Measurements from ENCODE around the gene PLA2G15.

Gene PLA2G15, protein sequence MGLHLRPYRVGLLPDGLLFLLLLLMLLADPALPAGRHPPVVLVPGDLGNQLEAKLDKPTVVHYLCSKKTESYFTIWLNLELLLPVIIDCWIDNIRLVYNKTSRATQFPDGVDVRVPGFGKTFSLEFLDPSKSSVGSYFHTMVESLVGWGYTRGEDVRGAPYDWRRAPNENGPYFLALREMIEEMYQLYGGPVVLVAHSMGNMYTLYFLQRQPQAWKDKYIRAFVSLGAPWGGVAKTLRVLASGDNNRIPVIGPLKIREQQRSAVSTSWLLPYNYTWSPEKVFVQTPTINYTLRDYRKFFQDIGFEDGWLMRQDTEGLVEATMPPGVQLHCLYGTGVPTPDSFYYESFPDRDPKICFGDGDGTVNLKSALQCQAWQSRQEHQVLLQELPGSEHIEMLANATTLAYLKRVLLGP

DNA sequence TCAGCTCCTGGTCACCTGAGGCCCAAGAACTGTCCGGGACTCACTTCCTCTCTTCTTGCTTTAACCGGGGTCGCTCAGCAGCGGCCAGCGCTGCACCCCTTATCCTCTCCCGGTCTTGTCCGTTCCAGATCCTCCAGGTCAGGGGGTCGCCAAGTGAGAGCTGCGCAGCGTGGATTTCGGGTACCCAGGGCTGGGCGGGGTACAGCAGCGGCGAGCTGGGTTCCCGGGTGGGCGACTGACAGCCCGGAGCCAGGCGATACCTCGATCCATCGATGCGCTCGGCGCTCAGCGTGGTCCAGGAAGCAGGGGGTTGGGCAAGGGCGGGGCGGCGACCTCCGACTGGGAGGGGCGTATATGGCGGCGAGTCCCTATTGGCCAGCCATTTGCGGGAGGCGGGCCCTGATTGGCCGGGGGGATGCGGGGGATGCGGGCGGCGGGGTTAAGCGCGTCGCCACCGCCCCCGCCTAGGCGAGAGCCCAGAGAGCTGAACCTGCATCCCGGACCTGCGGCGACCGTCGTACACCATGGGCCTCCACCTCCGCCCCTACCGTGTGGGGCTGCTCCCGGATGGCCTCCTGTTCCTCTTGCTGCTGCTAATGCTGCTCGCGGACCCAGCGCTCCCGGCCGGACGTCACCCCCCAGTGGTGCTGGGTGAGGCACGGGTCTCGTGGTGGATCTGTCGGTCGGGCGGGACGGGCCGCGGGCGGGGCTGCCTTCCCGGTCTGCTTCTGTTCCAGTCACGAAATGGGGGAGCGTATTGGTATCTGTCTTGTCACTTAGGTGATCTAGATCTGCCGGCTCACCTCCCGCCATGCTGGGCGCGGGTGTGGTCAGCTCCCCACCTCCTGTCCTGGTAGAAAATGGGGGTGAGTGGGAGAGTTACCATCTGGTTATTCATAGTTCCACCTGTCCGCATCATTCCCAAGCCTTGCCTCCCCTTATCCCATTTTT is at the start of gene PLA2G15:
Gene PLA2G15, plus strand, starts transcription at position 471 of the 951 bp plus-strand sequence. Its CDS starts 54 bp downstream, at position 525.
- no peaks in the 10 kb centered on the region for H3K36me3 Mint-ChIP-seq
- no peaks in the 10 kb centered on the region for H3K9me3 Mint-ChIP-seq (ENCODE audit: low read depth)
- peak within 1 kb of the TSS; percentile 98 for H3K4me3 Mint-ChIP-seq
- no peaks in the 10 kb centered on the region for H3K27me3 Mint-ChIP-seq
- peak within 1 kb of the TSS; percentile 88 for H3K27ac Mint-ChIP-seq
- H3K4me1 Mint-ChIP-seq (ENCODE audit: low read depth), result peaks cover 19% of the 10 kb centered on the region

DNA sequence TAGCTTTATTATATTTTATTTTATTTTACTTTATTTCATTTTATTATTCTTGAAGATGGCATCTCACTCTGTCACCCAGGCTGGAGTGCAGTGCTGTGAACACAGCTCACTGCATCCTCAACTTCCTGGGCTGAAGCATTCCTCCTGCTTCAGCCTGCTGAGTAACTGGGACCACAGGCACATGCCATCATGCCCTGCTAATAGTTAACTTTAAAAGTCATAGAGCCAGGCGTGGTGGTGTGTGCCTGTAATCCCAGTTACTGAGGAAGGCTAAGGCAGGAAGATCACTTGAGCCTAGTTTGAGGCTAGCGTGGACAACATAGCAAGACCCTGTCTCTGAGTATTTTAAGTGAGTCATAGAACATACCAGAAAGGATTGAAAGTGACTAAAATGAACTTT is 47.9 kb upstream of the PLA2G15 start:
- Mint-ChIP-seq H3K27ac (peak overlapping the region; percentile 50), H3K4me3 (no peak overlapping the region), H3K9me3 (ENCODE audit: low read depth) (no peaks in the 10 kb centered on the region), H3K27me3 (no peaks in the 10 kb centered on the region), H3K36me3 (peaks cover 4% of the 10 kb centered on the region), H3K4me1 (ENCODE audit: low read depth) (peaks cover 27% of the 10 kb centered on the region)

DNA sequence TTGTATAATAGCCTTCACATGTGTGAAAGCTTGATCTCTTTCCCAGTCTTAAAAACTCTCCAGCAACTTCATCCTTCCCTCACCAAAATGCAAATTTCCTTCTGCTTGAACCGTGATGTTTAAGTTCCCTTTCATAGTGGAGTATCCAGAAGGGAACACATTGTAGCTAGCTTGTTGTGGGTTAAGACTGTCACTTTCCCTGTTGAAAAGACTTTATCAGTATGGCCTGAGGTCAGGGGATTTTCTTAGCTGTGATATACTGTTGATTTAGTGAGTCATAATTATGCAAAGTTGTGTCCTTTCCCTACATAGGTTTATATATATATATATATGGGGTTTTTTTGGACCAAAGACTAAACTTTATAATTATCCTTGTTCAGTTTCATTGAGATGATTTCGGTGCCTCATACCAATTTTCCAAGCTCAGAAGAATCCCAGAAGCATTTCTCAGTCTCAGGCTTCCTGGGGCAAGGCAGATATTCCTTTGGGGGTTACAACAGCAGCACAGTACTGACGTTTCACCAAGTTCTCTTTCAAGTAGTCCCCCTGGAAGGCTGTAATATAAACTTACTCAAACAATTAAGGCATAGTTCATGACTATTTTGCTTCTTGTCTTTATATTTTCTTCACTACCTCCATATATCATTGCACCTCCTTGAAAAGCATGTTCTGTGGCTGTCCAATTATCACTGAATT is 44.9 kb upstream of the PLA2G15 start:
- peaks cover 25% of the 10 kb centered on the region for H3K4me1 Mint-ChIP-seq (ENCODE audit: low read depth)
- peak overlapping the region; percentile 86 for H3K27ac Mint-ChIP-seq
- no peaks in the 10 kb centered on the region for H3K9me3 Mint-ChIP-seq (ENCODE audit: low read depth)
- H3K36me3 Mint-ChIP-seq, result peaks cover 2% of the 10 kb centered on the region
- no peaks in the 10 kb centered on the region for H3K27me3 Mint-ChIP-seq
- no peak overlapping the region for H3K4me3 Mint-ChIP-seq

DNA sequence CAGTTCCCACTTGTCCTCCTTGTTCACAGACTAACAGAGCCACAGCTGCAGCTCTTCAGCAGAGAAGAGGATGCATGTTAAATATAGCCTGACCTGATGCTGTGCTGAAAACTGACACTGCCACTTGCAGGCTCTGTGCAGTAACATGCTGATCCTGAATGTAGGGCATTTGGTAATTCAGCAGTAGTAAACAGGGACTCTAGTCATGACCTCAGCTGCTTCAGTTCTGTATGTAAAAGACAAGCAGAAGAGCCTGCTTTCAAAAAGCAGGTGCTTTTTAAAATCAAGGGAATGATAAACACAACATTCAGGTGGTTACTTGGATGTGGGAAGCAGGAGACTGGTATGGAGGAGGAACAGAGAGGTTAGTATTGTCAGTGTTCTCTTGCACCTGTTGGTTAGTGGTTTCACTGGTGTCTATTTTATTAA is 43.1 kb upstream of the PLA2G15 start:
- Mint-ChIP-seq H3K36me3 (peaks cover 2% of the 10 kb centered on the region), H3K4me3 (no peak overlapping the region), H3K4me1 (ENCODE audit: low read depth) (peaks cover 32% of the 10 kb centered on the region), H3K27me3 (no peaks in the 10 kb centered on the region), H3K9me3 (ENCODE audit: low read depth) (no peaks in the 10 kb centered on the region), H3K27ac (peak overlapping the region; percentile 66)

DNA sequence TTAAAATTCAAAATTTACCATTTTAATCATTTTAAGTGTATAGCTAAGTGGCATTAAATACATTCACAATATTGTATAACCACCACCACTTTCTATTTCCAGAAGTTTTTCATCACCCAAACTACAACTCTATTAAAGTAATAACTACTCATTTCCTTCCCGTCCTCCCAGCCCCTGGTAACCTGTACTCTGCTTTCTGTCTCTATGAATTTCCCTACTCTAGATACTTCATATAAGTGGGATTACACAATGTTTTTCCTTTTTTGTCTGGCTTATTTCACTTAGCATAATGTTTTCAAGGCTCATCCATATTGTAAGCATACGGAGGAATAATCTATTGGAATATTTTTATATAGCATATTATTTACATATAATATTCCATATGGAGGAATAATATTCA is 38.9 kb upstream of the PLA2G15 start:
- Mint-ChIP-seq H3K27ac (peak overlapping the region; percentile 66), H3K27me3 (no peaks in the 10 kb centered on the region), H3K4me1 (ENCODE audit: low read depth) (peaks cover 44% of the 10 kb centered on the region), H3K36me3 (peaks cover 2% of the 10 kb centered on the region), H3K9me3 (ENCODE audit: low read depth) (no peaks in the 10 kb centered on the region), H3K4me3 (no peak overlapping the region)

DNA sequence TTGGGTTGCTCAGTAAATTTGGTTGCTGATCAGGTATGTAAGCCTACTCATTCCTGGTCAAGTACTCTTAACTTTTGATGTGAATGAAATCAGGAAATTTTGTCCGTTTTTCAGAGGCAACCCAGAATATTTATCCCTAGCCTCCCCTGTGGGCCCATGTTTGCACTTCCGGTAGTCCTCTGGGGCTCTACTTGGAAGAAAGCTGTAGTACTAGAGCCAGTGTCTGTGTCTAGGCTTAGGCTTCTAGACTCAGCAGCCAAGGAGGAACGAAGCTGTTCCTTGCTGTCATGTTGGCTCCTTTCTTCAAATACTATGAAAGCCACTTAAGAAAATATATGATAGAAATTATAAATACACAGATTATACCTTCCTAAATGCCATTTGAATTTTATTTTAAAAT is 30.4 kb upstream of the PLA2G15 start:
- peaks cover 6% of the 10 kb centered on the region for H3K36me3 Mint-ChIP-seq
- H3K27ac Mint-ChIP-seq, result peak overlapping the region; percentile 81
- H3K4me1 Mint-ChIP-seq (ENCODE audit: low read depth), result peaks cover 49% of the 10 kb centered on the region
- no peaks in the 10 kb centered on the region for H3K27me3 Mint-ChIP-seq
- H3K4me3 Mint-ChIP-seq, result no peak overlapping the region
- H3K9me3 Mint-ChIP-seq (ENCODE audit: low read depth), result no peaks in the 10 kb centered on the region

DNA sequence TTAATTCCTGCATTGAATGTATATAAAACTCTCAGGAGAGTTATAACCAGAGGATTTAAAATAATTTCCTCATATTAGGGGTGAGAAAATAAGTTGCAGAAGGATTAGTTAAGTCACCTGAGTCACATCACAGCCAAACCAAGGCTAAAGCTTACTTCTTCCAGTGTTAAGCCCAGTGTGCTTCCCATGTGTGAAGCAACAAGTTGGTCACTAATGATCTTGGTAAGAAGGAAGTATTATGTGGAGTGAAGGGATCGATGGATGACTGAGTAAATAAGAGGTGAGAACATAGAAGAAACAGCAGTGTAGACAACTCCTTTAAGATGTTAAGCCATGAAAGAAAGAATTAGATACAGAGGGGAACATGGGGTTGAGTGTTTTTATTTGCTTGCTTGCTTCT is 29.9 kb upstream of the PLA2G15 start:
- Mint-ChIP-seq H3K27me3 (no peaks in the 10 kb centered on the region), H3K4me1 (ENCODE audit: low read depth) (peaks cover 45% of the 10 kb centered on the region), H3K9me3 (ENCODE audit: low read depth) (no peaks in the 10 kb centered on the region), H3K36me3 (peaks cover 6% of the 10 kb centered on the region), H3K4me3 (no peak overlapping the region), H3K27ac (peak overlapping the region; percentile 69)

DNA sequence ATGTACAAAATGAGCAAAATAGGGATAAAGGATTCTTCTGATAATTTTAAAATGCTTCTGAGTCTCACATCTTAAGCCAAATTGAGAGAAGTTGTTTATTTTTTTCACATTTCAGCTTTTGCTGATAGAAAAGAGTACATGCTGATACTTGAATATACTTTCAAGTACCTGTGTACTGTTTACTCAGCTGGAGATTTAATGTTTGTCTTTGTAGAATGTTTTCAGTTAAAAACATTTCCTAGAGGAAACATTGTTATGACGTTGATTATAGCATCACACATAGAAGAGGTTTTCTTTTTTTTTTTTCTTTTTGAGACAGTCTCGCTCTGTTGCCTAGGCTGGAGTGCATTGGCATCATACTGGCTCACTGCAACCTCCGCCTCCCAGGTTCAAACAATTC is 28.9 kb upstream of the PLA2G15 start:
- Mint-ChIP-seq H3K4me3 (no peak overlapping the region), H3K27ac (peak overlapping the region; percentile 86), H3K9me3 (ENCODE audit: low read depth) (no peaks in the 10 kb centered on the region), H3K36me3 (peaks cover 6% of the 10 kb centered on the region), H3K27me3 (no peaks in the 10 kb centered on the region), H3K4me1 (ENCODE audit: low read depth) (peaks cover 36% of the 10 kb centered on the region)

DNA sequence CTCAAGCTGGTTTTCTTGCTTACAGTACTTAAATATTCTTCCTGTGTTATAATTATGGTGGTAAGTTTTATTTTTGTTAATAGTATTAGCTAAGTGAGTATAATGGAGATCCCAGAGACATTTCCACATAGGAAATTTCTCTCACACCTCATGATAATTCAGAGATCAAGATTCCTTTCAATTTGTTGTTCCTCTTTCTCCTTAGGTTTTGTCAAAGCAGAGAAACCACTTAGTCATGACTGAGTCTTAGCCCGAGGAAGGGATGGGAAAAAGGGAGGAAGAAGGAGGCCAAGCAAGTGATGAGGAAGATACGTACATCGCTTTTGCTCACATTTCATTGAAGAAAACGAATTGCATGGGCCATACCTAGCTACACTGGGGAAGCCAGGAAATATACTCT is 27.7 kb upstream of the PLA2G15 start:
- peaks cover 23% of the 10 kb centered on the region for H3K4me1 Mint-ChIP-seq (ENCODE audit: low read depth)
- H3K27ac Mint-ChIP-seq, result peak overlapping the region; percentile 79
- H3K4me3 Mint-ChIP-seq, result no peak overlapping the region

DNA sequence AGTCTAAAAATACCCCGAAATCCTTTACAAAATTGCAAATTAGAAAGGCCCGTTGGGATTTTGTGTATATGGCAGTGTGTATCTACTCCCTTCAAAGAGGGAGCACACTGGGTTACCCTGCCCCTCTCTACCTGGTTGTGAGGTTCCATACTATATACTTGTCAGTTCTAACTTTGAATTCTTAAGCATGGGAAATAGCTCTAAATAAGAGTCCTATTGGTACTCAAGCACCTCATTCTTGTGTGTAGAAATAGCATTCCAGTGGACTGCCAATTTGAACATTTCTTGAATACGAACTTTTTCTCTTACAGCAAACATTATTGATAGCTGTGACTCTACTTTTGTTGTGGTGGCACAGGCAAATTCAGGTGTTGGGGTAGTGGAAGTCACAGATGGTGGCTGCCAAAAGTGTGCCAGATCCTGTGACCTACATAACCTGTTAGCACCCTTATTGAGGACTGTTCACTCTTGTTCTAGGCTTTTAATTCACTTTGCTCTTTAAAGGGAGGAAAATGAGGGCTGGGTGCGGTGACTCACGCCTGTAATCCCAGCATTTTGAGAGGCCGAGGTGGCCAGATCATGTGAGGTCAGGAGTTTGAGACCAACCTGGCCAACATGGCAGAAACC is 25.3 kb upstream of the PLA2G15 start:
- H3K27ac Mint-ChIP-seq, result peak overlapping the region; percentile 77
- peaks cover 15% of the 10 kb centered on the region for H3K4me1 Mint-ChIP-seq (ENCODE audit: low read depth)
- H3K36me3 Mint-ChIP-seq, result peaks cover 5% of the 10 kb centered on the region
- H3K27me3 Mint-ChIP-seq, result no peaks in the 10 kb centered on the region
- H3K9me3 Mint-ChIP-seq (ENCODE audit: low read depth), result no peaks in the 10 kb centered on the region
- H3K4me3 Mint-ChIP-seq, result no peak overlapping the region

More for the DNA sequence above, 27.7 kb upstream of the PLA2G15 start:
- Mint-ChIP-seq H3K27me3 (no peaks in the 10 kb centered on the region), H3K9me3 (ENCODE audit: low read depth) (no peaks in the 10 kb centered on the region), H3K36me3 (peaks cover 5% of the 10 kb centered on the region)

DNA sequence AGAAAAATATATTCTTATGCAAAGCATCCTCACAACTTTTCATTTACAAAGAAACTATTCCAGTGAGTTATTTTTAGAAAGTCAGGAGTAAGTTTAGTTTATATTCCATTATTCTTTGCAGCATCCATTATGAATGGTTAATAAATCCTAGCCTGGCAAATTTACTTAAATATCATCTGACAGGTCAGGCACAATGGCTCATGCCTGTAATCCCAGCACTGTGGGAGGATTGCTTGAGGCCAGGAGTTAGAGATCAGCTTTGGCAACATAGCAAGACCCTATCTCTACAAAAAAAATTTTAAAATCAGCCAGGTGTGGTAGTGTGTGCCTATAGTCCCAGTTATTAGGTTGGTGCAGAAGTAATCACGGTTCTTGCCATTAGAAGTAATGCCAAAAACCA is 22.1 kb upstream of the PLA2G15 start:
- Mint-ChIP-seq H3K36me3 (peaks cover 2% of the 10 kb centered on the region), H3K27me3 (no peaks in the 10 kb centered on the region), H3K4me1 (ENCODE audit: low read depth) (peaks cover 32% of the 10 kb centered on the region), H3K9me3 (ENCODE audit: low read depth) (no peaks in the 10 kb centered on the region), H3K4me3 (no peak overlapping the region), H3K27ac (peak overlapping the region; percentile 56)

DNA sequence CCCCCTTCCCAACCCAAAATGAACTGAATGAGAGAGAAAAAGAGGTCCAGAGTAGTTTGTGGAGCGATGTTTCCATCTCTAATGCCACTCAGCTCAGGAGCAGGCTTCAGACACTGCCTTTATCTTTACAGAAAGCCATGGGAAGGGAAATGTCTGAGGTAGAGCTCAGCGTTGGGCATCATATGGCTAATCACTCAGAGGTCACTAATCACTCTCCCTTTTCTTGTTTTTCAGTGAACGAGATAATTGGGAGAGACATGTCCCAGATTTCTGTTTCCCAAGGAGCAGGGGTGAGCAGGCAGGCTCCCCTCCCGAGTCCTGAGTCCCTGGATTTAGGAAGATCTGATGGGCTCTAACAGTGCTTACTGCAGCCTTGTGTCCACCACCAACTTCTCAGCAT is 19.1 kb upstream of the PLA2G15 start:
- H3K27ac Mint-ChIP-seq, result peak overlapping the region; percentile 82
- peaks cover 46% of the 10 kb centered on the region for H3K4me1 Mint-ChIP-seq (ENCODE audit: low read depth)
- H3K9me3 Mint-ChIP-seq (ENCODE audit: low read depth), result no peaks in the 10 kb centered on the region
- no peak overlapping the region for H3K4me3 Mint-ChIP-seq
- peaks cover 2% of the 10 kb centered on the region for H3K36me3 Mint-ChIP-seq
- H3K27me3 Mint-ChIP-seq, result no peaks in the 10 kb centered on the region

DNA sequence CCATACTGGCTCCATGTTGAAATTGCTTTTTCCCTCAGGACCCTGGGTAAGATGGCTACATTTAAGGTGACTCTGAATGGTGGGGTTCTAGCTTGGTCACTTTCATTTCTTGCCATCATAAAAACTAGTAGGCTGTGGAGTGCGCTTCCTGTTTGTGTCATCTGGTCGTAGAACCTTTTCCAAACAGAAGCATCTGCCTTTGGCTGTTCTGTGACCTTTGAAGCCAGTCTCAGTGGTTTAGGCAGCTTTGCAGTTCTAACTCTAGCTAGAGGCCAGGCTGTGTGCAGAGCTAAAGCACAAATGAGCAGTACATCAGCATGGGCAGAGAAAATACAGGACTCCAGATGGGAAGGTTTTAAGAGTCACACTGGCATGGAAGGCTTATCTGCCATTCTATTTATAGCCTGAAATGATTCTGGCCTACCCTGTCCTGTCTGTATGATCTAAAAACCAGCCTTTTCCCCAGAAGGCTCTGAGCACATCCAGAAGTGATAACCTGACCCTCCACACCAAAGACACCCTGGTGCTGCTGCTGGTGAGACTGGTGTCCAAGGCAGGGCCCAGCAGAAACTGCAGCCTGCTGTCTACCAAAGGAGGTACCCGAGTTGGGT is 17.9 kb upstream of the PLA2G15 start:
- no peaks in the 10 kb centered on the region for H3K9me3 Mint-ChIP-seq (ENCODE audit: low read depth)
- H3K36me3 Mint-ChIP-seq, result no peaks in the 10 kb centered on the region
- peak overlapping the region; percentile 90 for H3K27ac Mint-ChIP-seq

More for the DNA sequence above, 17.9 kb upstream of the PLA2G15 start:
- Mint-ChIP-seq H3K4me1 (ENCODE audit: low read depth) (peaks cover 46% of the 10 kb centered on the region), H3K27me3 (no peaks in the 10 kb centered on the region), H3K4me3 (no peak overlapping the region)
